Neural cell (in vitro differentiated cells): ENCODE results near the gene KLHL17. TPM values are rescaled to one million over a fixed set of nuclear protein-coding genes. Genes with fewer than 3 reads are reported as not detected.

Experiments
- H2AFZ ChIP-seq: fragments of 200-600, 300-800 bp; sonication (generic), shearing (Covaris generic); 2 replicates; pipeline ENCODE4 v1.6.0; 2014; ENCODE audit warnings: low read depth, mild to moderate bottlenecking, antibody characterized with exemption, low read length, moderate library complexity
- H3F3A ChIP-seq: fragments of 200-600 bp; shearing (Covaris generic); 2 replicates; pipeline ENCODE4 v1.6.1; 2016; ENCODE audit warnings: mild to moderate bottlenecking, moderate library complexity, mixed read lengths, antibody characterized with exemption, low read length; ENCODE audit not compliant: insufficient read depth, poor library complexity, severe bottlenecking
- H3K27ac ChIP-seq: fragments of 200-600, 300-800 bp; sonication (generic), shearing (Covaris generic); 2 replicates; pipeline ENCODE4 v1.5.1; 2014; ENCODE audit warnings: mild to moderate bottlenecking, low read length, moderate library complexity
- H3K27me3 ChIP-seq: fragments of 300-800, 200-600 bp; sonication (generic), shearing (Covaris generic); 2 replicates; pipeline ENCODE4 v1.6.0; 2014; ENCODE audit warnings: mild to moderate bottlenecking, low read depth, low read length, moderate library complexity; ENCODE audit not compliant: insufficient read depth
- H3K36me3 ChIP-seq: fragments of 300-800, 200-600 bp; sonication (generic), shearing (Covaris generic); 2 replicates; pipeline ENCODE4 v1.5.1; 2014; ENCODE audit warnings: mild to moderate bottlenecking, antibody characterized with exemption, low read length, moderate library complexity; ENCODE audit not compliant: insufficient read depth
- H3K4me2 ChIP-seq: fragments of 300-800, 200-600 bp; sonication (generic), shearing (Covaris generic); 2 replicates; pipeline ENCODE4 v1.6.0; 2014; ENCODE audit warnings: mild to moderate bottlenecking, low read length
- H3K4me3 ChIP-seq: fragments of 300-800, 200-600 bp; sonication (generic), shearing (Covaris generic); 2 replicates; pipeline ENCODE4 v1.5.1; 2014; ENCODE audit warnings: mild to moderate bottlenecking, low read length, moderate library complexity
- H3K79me2 ChIP-seq: fragments of 200-600 bp; shearing (Covaris generic); replicated peaks from 2 replicates; pipeline ENCODE4 v1.6.0; 2014; ENCODE audit warnings: mild to moderate bottlenecking, low read length, moderate library complexity; ENCODE audit not compliant: insufficient read depth
- H3K9ac ChIP-seq: fragments of 300-800, 200-600 bp; sonication (generic), shearing (Covaris generic); 2 replicates; pipeline ENCODE4 v1.6.1; 2016; ENCODE audit warnings: mild to moderate bottlenecking, low read length, mixed read lengths
- H3K9me2 ChIP-seq: fragments of 200-600 bp; shearing (Covaris generic); 2 replicates; pipeline ENCODE4 v1.6.1; 2016; ENCODE audit warnings: mild to moderate bottlenecking, low read length, mixed read lengths; ENCODE audit not compliant: insufficient read depth
- H3K9me3 ChIP-seq: fragments of 200-600, 300-800 bp; sonication (generic), shearing (Covaris generic); 2 replicates; pipeline ENCODE4 v1.6.1; 2016; ENCODE audit warnings: mild to moderate bottlenecking, mixed run types, low read length, moderate library complexity, mixed read lengths
- H4K20me1 ChIP-seq: fragments of 200-600 bp; shearing (Covaris generic); 2 replicates; pipeline ENCODE4 v1.6.1; 2016; ENCODE audit warnings: mild to moderate bottlenecking, mixed run types; ENCODE audit not compliant: insufficient read depth
- CTCF ChIP-seq: fragments of 450-650 bp; IDR thresholded peaks from 2 replicates; pipeline ENCODE4 v1.5.1; 2014; ENCODE audit warnings: antibody characterized with exemption, mild to moderate bottlenecking, moderate library complexity; ENCODE audit not compliant: poor library complexity, severe bottlenecking
- EP300 ChIP-seq: fragments of 450-650 bp; conservative IDR thresholded peaks from 2 replicates; pipeline ENCODE4 v1.6.1; 2014; ENCODE audit warnings: antibody characterized with exemption, mild to moderate bottlenecking, moderate library complexity; ENCODE audit not compliant: poor library complexity, severe bottlenecking
- EZH2 ChIP-seq: fragments of 200-600, 300-800 bp; shearing (Covaris generic), sonication (generic); IDR thresholded peaks from 2 replicates; pipeline ENCODE4 v1.6.1; 2014; ENCODE audit warnings: antibody characterized with exemption, low read length, borderline replicate concordance, mild to moderate bottlenecking; ENCODE audit not compliant: insufficient read depth, poor library complexity, severe bottlenecking
- MXI1 ChIP-seq: fragments of 450-650 bp; conservative IDR thresholded peaks from 2 replicates; pipeline ENCODE4 v1.6.1; 2014; ENCODE audit warnings: antibody characterized with exemption, mild to moderate bottlenecking; ENCODE audit not compliant: poor library complexity, severe bottlenecking
- POLR2AphosphoS5 ChIP-seq: IDR thresholded peaks from 2 replicates; pipeline ENCODE4 v1.6.1; 2012
- RAD21 ChIP-seq: fragments of 450-650 bp; conservative IDR thresholded peaks from 2 replicates; pipeline ENCODE4 v1.6.1; 2014; ENCODE audit warnings: antibody characterized with exemption, mild to moderate bottlenecking, moderate library complexity
- REST ChIP-seq: IDR thresholded peaks from 2 replicates; pipeline ENCODE4 v1.6.1; 2012; ENCODE audit warnings: borderline replicate concordance
- SMC3 ChIP-seq: fragments of 450-650 bp; conservative IDR thresholded peaks from 2 replicates; pipeline ENCODE4 v1.6.1; 2014; ENCODE audit warnings: antibody characterized with exemption, mild to moderate bottlenecking, moderate library complexity; ENCODE audit not compliant: poor library complexity
- TAF1 ChIP-seq: IDR thresholded peaks from 2 replicates; pipeline ENCODE4 v1.6.1; 2012; ENCODE audit warnings: low read depth
- polyA plus RNA-seq: library from polyadenylated mRNA; depleted of rRNA; stranded (reverse); fragments of >200 nt; gene quantifications from 2 replicates; pipeline ENCODE4 v1.2.3, GENCODE V29; 2014

The KLHL17 gene
- polyA plus RNA-seq, 1 donor from 2014 or later, result 52.3 TPM

- Histone ChIP-seq H2AFZ (no peak overlapping the region), H3K9me3 (no peaks in the 10 kb centered on the region), H3K9me2 (no peaks in the 10 kb centered on the region), H3K27ac (no peak overlapping the region), H3K9ac (no peak overlapping the region), H3F3A (no peaks in the 10 kb centered on the region), H3K4me3 (no peak overlapping the region), H3K79me2 (no peaks in the 10 kb centered on the region), H3K4me2 (no peak overlapping the region), H4K20me1 (no peaks in the 10 kb centered on the region), H3K27me3 (no peaks in the 10 kb centered on the region), H3K36me3 (peaks cover 4% of the 10 kb centered on the region)
- no peak for TF ChIP-seq RAD21
- TF ChIP-seq EP300, result no peak
- no peak for TF ChIP-seq POLR2AphosphoS5
- no peak for TF ChIP-seq MXI1
- TF ChIP-seq REST, result no peak
- TF ChIP-seq TAF1, result no peak
These were observed 9.5 kb upstream of the KLHL17 start for GRCh38 chr1:950881-951280.

- Histone ChIP-seq H3K27me3 (no peaks in the 10 kb centered on the region), H3K9ac (no peak overlapping the region), H3K27ac (no peak overlapping the region), H3K79me2 (no peaks in the 10 kb centered on the region), H3K4me3 (no peak overlapping the region), H3K9me3 (no peaks in the 10 kb centered on the region), H3K4me2 (no peak overlapping the region), H3K36me3 (peaks cover 4% of the 10 kb centered on the region), H3F3A (no peaks in the 10 kb centered on the region), H3K9me2 (no peaks in the 10 kb centered on the region), H2AFZ (no peak overlapping the region), H4K20me1 (no peaks in the 10 kb centered on the region)
- TF ChIP-seq CTCF (peak; percentile 40), MXI1 (no peak), RAD21 (peak; percentile 25), SMC3 (peak; percentile 42)
These were observed 9.0 kb upstream of the KLHL17 start for GRCh38 chr1:951364-951763.

- TF ChIP-seq MXI1 (no peak), POLR2AphosphoS5 (no peak), RAD21 (no peak), EP300 (no peak), REST (no peak), EZH2 (no peak), SMC3 (no peak), TAF1 (no peak), CTCF (no peak)
- H3K27ac ChIP-seq, result no peak overlapping the region
- H4K20me1 ChIP-seq, result no peaks in the 10 kb centered on the region
These were observed 8.2 kb upstream of the KLHL17 start for GRCh38 chr1:952201-952600.

More at GRCh38 chr1:952201-952600, 8.2 kb upstream of the KLHL17 start:
- Histone ChIP-seq H3F3A (no peaks in the 10 kb centered on the region), H2AFZ (no peak overlapping the region), H3K36me3 (peaks cover 4% of the 10 kb centered on the region), H3K4me2 (no peak overlapping the region), H3K27me3 (no peaks in the 10 kb centered on the region), H3K4me3 (no peak overlapping the region), H3K9me2 (no peaks in the 10 kb centered on the region), H3K79me2 (no peaks in the 10 kb centered on the region), H3K9me3 (no peaks in the 10 kb centered on the region), H3K9ac (no peak overlapping the region)
